GM12878 (cell line): ENCODE measurements around the gene GNAQ. TPM values are rescaled to one million over a fixed set of nuclear protein-coding genes. Genes with fewer than 3 reads are reported as not detected.

Experiments used
- ATAC-seq: fragments of 200-7000 bp; cut with Tn5 transposase; 3 replicates; pipeline ENCODE4 v1.9.1; 2020; ENCODE audit warnings: mild to moderate bottlenecking, moderate library complexity
- BruUV-seq: library from RNA; stranded (reverse); fragments of 400-500 nt; replicated peaks from 2 replicates; lab custom pipeline; 2021; lab: Mats Ljungman, UMichigan
- CTCF ChIA-PET: fragments of 300-600 bp; sonication (Branson Sonifier 250); formaldehyde crosslinking; extraction: SDS; loops from one replicate; lab custom pipeline; 2021; ENCODE audit warnings: inconsistent platforms; lab: Yijun Ruan, JAX
- POLR2A ChIA-PET: fragments of 350-600 bp; formaldehyde crosslinking; extraction: SDS; loops from one replicate; lab custom pipeline; 2021; ENCODE audit warnings: inconsistent platforms; lab: Charles Lee
- RAD21 ChIA-PET: fragments of 300-600 bp; sonication (Branson Sonifier 250); formaldehyde crosslinking; loops from one replicate; lab custom pipeline; 2023; ENCODE audit warnings: antibody characterized with exemption; ENCODE audit not compliant: unreplicated experiment; lab: Charles Lee
- SMC1A ChIA-PET: fragments of 300-600 bp; sonication (Branson Sonifier 250); formaldehyde crosslinking; loops from one replicate; lab custom pipeline; 2023; ENCODE audit not compliant: unreplicated experiment, uncharacterized antibody; lab: Charles Lee
- DNase-seq: peaks from one replicate; pipeline ENCODE4 v3.0.0-alpha.2; 2011; ENCODE audit warnings: low read depth, low spot score
- FAIRE-seq: peaks from 3 replicates; lab custom pipeline; 2011; peaks lifted over from hg19 to GRCh38; lab: Jason Lieb, UNC
- H2AFZ ChIP-seq: 2 replicates; pipeline ENCODE4 v1.6.0; 2011; ENCODE audit warnings: low read depth, low read length, control low read depth; ENCODE audit not compliant: control insufficient read depth
- H3K27ac ChIP-seq: 2 replicates; pipeline ENCODE4 v1.5.1; 2011; ENCODE audit warnings: control low read depth; ENCODE audit not compliant: control insufficient read depth, insufficient read depth
- H3K27me3 ChIP-seq, 2 experiments: replicated peaks in 1 of 2; 2 replicates each; pipeline versions ENCODE4 v1.6.0 to v1.6.1; 2011; ENCODE audit warnings: low read length in 1 of 2; ENCODE audit not compliant: control insufficient read depth in 2 of 2, insufficient read depth in 2 of 2
- H3K36me3 ChIP-seq, 2 experiments: 2 replicates each; pipeline ENCODE4 v1.5.1; 2011; ENCODE audit warnings: low read length in 1 of 2; ENCODE audit not compliant: control insufficient read depth in 2 of 2, insufficient read depth in 2 of 2
- H3K4me1 ChIP-seq: 2 replicates; pipeline ENCODE4 v1.6.1; 2011; ENCODE audit warnings: mild to moderate bottlenecking, low read length, moderate library complexity, mixed read lengths; ENCODE audit not compliant: control insufficient read depth, insufficient read depth
- H3K4me2 ChIP-seq: 2 replicates; pipeline ENCODE4 v1.6.0; 2011; ENCODE audit warnings: control low read depth; ENCODE audit not compliant: control insufficient read depth, insufficient read depth
- H3K4me3 ChIP-seq: fragments of 200-600 bp; sonication (generic); 2 replicates; pipeline ENCODE4 v1.5.1; 2016
- H3K79me2 ChIP-seq: 2 replicates; pipeline ENCODE4 v1.6.0; 2011; ENCODE audit warnings: low read length; ENCODE audit not compliant: control insufficient read depth, insufficient read depth
- H3K9ac ChIP-seq: 2 replicates; pipeline ENCODE4 v1.8.0; 2011; ENCODE audit warnings: low read length, control low read depth, mixed read lengths; ENCODE audit not compliant: control insufficient read depth, insufficient read depth
- H3K9me3 ChIP-seq: replicated peaks from 3 replicates; pipeline ENCODE4 v1.5.1; 2011; ENCODE audit warnings: mild to moderate bottlenecking, low read length; ENCODE audit not compliant: control insufficient read depth, insufficient read depth
- H4K20me1 ChIP-seq: 2 replicates; pipeline ENCODE4 v1.6.0; 2011; ENCODE audit not compliant: control insufficient read depth, insufficient read depth
- CBFB ChIP-seq: IDR thresholded peaks from 2 replicates; pipeline ENCODE4 v1.6.1; 2016; ENCODE audit warnings: antibody characterized with exemption, low read depth
- MEF2A ChIP-seq: IDR thresholded peaks from 2 replicates; pipeline ENCODE4 v1.6.1; 2011; ENCODE audit warnings: low read depth, mild to moderate bottlenecking, low read length, moderate library complexity; ENCODE audit not compliant: insufficient read depth
- NFIC ChIP-seq: IDR thresholded peaks from 2 replicates; pipeline ENCODE4 v1.6.1; 2012; ENCODE audit warnings: low read depth, mild to moderate bottlenecking, inconsistent platforms, low read length, moderate library complexity
- NFYA ChIP-seq: IDR thresholded peaks from 2 replicates; pipeline ENCODE4 v1.6.1; 2011; ENCODE audit warnings: low read depth, mild to moderate bottlenecking, low read length, improper control_type of control experiment, borderline replicate concordance
- RELA ChIP-seq: fragments of 450-650 bp; IDR thresholded peaks from 2 replicates; pipeline ENCODE4 v1.8.0; 2014; ENCODE audit warnings: borderline replicate concordance; ENCODE audit not compliant: partially characterized antibody
- STAT3 ChIP-seq: IDR thresholded peaks from 2 replicates; pipeline ENCODE4 v1.6.1; 2011; ENCODE audit warnings: low read depth, low read length, improper control_type of control experiment
- WGBS: methylation state at CpG from one replicate; pipeline ENCODE4 v1.1.6; 2016; ENCODE audit warnings: low lambda C conversion rate; ENCODE audit not compliant: insufficient replicate concordance, insufficient coverage; ENCODE audit errors: missing lambda C conversion rate; 5-methylcytosine and 5-hydroxymethylcytosine counted together
- in situ Hi-C: fragments of 300-500 bp; cut with MboI; formaldehyde crosslinking; loops from 9 replicates; pipeline ENCODE4 v1.14.3; 2018; ENCODE audit warnings: mixed read lengths
- intact Hi-C: fragments of 100-400 bp; cut with micrococcal nuclease; formaldehyde crosslinking; loops from one replicate; pipeline ENCODE4 v1.14.2; 2022; ENCODE audit not compliant: unreplicated experiment
- polyA plus RNA-seq, 11 experiments: library from polyadenylated mRNA; depleted of rRNA in 4 of 11; unstranded in 6 of 11; stranded (reverse) in 5 of 11; fragments of >200 nt; fragmentation: Nextera tagmentation in 4 of 11; fragmentation: Illumina TruSeq in 1 of 11; extraction: Ambion mirVana in 4 of 11; extraction: Trizol in 1 of 11; gene quantifications; 1 replicate in 1 of 11; 2 replicates in 10 of 11; pipeline versions ENCODE4 v1.2.1 to v1.2.3, GENCODE V29; 2011 to 2016; ENCODE audit warnings: inconsistent platforms in 2 of 11, missing spikeins in 2 of 11, low read depth in 1 of 11
- total RNA-seq, 4 experiments: library from RNA; depleted of rRNA in 3 of 4; stranded (reverse); fragments of >200 nt in 3 of 4; fragmentation: Illumina TruSeq in 1 of 4; extraction: Trizol in 1 of 4; gene quantifications; 2 replicates each; pipeline versions ENCODE4 v1.2.1 to v1.2.3, GENCODE V29; 2013 to 2021
- TF ChIP-seq, protein P1 (sequence below): fragments of 450-650 bp; IDR thresholded peaks from 2 replicates; pipeline ENCODE4 v1.6.1; 2016; ENCODE audit warnings: mild to moderate bottlenecking
- TF ChIP-seq, protein P2 (sequence below): IDR thresholded peaks from 2 replicates; pipeline ENCODE4 v1.6.1; 2012; ENCODE audit warnings: low read depth, low read length, improper control_type of control experiment
- TF ChIP-seq, protein P3 (sequence below): IDR thresholded peaks from 2 replicates; pipeline ENCODE4 v1.6.1; 2012; ENCODE audit warnings: improper control_type of control experiment, low read depth, low read length; ENCODE audit not compliant: insufficient replicate concordance

Gene GNAQ
- total and polyA plus RNA-seq, 10 of the 15 experiments (the other 5 are each of a cell fraction or from before 2014, with no cell fraction given): 0.15 to 47.2 (median 0.49) TPM

DNA sequence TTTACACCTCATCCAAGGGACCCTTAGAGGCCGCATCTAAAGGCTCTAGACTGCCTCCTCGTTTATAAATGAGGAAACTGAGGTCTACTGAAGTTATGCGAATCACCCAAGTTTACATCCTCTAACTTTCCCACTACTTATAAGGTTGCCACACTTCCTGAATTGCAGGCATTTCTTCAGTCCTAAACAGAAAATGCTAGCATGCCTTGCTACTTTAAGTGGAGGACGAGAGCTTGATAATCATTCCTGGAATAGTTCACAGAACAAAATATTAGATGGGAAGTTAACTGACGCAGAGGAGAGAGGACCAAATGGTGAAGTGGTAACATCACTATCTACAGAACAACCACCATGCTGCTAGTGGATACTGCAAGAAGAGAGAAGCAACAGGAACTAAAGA, 85.8 kb downstream of the GNAQ start:
- intact Hi-C loops (no loop called here), in situ Hi-C loops (no loop called here)
- DNase-seq (no peak), ATAC-seq (no peak), FAIRE-seq (no peak)
- no peak overlapping the region for H3K4me2 ChIP-seq
- H3K4me3 ChIP-seq: no peak overlapping the region
- H3K36me3 ChIP-seq: no peaks in the 10 kb centered on the region
- ChIA-PET RAD21 (interaction anchor here (0.9 to 2.2 kb wide), 4 partner anchors 11 to 90 kb away, joined by 3 to 5 read pairs (median 4); no protein-coding TSS in a partner anchor), CTCF (interaction anchor here (0.9 to 2.2 kb wide), 5 partner anchors 10 to 176 kb away, joined by 3 to 6 read pairs (median 4); no protein-coding TSS in a partner anchor), POLR2A (interaction anchor here (1.4 kb wide), 1 partner anchor 43 kb away, joined by 4 read pairs; no protein-coding TSS in a partner anchor), SMC1A (interaction anchor here (0.6 to 3.4 kb wide), 9 partner anchors 10 to 173 kb away, joined by 3 to 11 read pairs (median 5); no protein-coding TSS in a partner anchor)
- 10% methylated on average over 5 of the region's 5 CpGs for WGBS
- H3K27ac ChIP-seq: no peak overlapping the region
- no peak overlapping the region for H2AFZ ChIP-seq
- H3K79me2 ChIP-seq: no peaks in the 10 kb centered on the region
- no peak for TF ChIP-seq RELA
- TF ChIP-seq NFIC: no peak
- TF ChIP-seq, protein P1, sequence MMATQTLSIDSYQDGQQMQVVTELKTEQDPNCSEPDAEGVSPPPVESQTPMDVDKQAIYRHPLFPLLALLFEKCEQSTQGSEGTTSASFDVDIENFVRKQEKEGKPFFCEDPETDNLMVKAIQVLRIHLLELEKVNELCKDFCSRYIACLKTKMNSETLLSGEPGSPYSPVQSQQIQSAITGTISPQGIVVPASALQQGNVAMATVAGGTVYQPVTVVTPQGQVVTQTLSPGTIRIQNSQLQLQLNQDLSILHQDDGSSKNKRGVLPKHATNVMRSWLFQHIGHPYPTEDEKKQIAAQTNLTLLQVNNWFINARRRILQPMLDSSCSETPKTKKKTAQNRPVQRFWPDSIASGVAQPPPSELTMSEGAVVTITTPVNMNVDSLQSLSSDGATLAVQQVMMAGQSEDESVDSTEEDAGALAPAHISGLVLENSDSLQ: no peak
- no peak for TF ChIP-seq STAT3
- TF ChIP-seq, protein P2, sequence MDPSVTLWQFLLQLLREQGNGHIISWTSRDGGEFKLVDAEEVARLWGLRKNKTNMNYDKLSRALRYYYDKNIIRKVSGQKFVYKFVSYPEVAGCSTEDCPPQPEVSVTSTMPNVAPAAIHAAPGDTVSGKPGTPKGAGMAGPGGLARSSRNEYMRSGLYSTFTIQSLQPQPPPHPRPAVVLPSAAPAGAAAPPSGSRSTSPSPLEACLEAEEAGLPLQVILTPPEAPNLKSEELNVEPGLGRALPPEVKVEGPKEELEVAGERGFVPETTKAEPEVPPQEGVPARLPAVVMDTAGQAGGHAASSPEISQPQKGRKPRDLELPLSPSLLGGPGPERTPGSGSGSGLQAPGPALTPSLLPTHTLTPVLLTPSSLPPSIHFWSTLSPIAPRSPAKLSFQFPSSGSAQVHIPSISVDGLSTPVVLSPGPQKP: no peak
- no peak for TF ChIP-seq CBFB
- TF ChIP-seq, protein P3, sequence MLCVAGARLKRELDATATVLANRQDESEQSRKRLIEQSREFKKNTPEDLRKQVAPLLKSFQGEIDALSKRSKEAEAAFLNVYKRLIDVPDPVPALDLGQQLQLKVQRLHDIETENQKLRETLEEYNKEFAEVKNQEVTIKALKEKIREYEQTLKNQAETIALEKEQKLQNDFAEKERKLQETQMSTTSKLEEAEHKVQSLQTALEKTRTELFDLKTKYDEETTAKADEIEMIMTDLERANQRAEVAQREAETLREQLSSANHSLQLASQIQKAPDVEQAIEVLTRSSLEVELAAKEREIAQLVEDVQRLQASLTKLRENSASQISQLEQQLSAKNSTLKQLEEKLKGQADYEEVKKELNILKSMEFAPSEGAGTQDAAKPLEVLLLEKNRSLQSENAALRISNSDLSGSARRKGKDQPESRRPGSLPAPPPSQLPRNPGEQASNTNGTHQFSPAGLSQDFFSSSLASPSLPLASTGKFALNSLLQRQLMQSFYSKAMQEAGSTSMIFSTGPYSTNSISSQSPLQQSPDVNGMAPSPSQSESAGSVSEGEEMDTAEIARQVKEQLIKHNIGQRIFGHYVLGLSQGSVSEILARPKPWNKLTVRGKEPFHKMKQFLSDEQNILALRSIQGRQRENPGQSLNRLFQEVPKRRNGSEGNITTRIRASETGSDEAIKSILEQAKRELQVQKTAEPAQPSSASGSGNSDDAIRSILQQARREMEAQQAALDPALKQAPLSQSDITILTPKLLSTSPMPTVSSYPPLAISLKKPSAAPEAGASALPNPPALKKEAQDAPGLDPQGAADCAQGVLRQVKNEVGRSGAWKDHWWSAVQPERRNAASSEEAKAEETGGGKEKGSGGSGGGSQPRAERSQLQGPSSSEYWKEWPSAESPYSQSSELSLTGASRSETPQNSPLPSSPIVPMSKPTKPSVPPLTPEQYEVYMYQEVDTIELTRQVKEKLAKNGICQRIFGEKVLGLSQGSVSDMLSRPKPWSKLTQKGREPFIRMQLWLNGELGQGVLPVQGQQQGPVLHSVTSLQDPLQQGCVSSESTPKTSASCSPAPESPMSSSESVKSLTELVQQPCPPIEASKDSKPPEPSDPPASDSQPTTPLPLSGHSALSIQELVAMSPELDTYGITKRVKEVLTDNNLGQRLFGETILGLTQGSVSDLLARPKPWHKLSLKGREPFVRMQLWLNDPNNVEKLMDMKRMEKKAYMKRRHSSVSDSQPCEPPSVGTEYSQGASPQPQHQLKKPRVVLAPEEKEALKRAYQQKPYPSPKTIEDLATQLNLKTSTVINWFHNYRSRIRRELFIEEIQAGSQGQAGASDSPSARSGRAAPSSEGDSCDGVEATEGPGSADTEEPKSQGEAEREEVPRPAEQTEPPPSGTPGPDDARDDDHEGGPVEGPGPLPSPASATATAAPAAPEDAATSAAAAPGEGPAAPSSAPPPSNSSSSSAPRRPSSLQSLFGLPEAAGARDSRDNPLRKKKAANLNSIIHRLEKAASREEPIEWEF: no peak
- no peak for TF ChIP-seq MEF2A
- TF ChIP-seq NFYA: no peak
- no peaks in the 10 kb centered on the region for H4K20me1 ChIP-seq
- no TSS peak for BruUV-seq
- H3K27me3 ChIP-seq: no peaks in the 10 kb centered on the region
- no peaks in the 10 kb centered on the region for H3K9me3 ChIP-seq
- H3K9ac ChIP-seq: no peak overlapping the region
- H3K4me1 ChIP-seq: no peaks in the 10 kb centered on the region
